B cell (primary cell): ENCODE measurements around the gene NHEJ1. TPM values are rescaled to one million over a fixed set of nuclear protein-coding genes. Genes with fewer than 3 reads are reported as not detected.

Source experiments
- ATAC-seq: fragments of 200-7000 bp; cut with Tn5 transposase; one replicate; pipeline ENCODE4 v1.10.0; 2021; ENCODE audit warnings: low read depth, mild to moderate bottlenecking, moderate number of reproducible peaks, moderate library complexity
- CTCF ChIA-PET: fragments of 350-600 bp; sonication (Branson Sonifier 250); formaldehyde crosslinking; loops from one replicate; lab custom pipeline; 2021; ENCODE audit warnings: antibody characterized with exemption, inconsistent platforms; lab: Charles Lee
- POLR2A ChIA-PET: fragments of 350-600 bp; sonication (Branson Sonifier 250); formaldehyde crosslinking; loops from one replicate; lab custom pipeline; 2021; ENCODE audit warnings: antibody characterized with exemption; lab: Charles Lee
- DNase-seq: peaks from one replicate; pipeline ENCODE4 v3.0.0; 2013
- H2AFZ ChIP-seq: 2 replicates; pipeline ENCODE4 v1.6.1; 2012; ENCODE audit warnings: mild to moderate bottlenecking, low read depth, low read length; ENCODE audit not compliant: insufficient read depth, poor library complexity, severe bottlenecking
- H3K27ac ChIP-seq, 2 donors: 1 replicate in 1 of 2; 2 replicates in 1 of 2; pipeline ENCODE4 v1.5.1; 2012 to 2013; ENCODE audit warnings: low read length in 2 of 2, mild to moderate bottlenecking in 2 of 2, moderate library complexity in 1 of 2
- H3K27me3 ChIP-seq, 4 experiments: fragments of 200-600 bp in 1 of 4; sonication (generic) in 1 of 4; replicated peaks in 1 of 4; 1 replicate in 2 of 4; 2 replicates in 2 of 4; pipeline versions ENCODE4 v1.6.1 to v1.7.0; 2013 to 2016; ENCODE audit warnings: low read length in 3 of 4, mild to moderate bottlenecking in 2 of 4, mixed read lengths in 1 of 4, moderate library complexity in 1 of 4; ENCODE audit not compliant: insufficient read depth in 4 of 4, control insufficient read depth in 3 of 4; ENCODE audit errors: control extremely low read depth in 1 of 4
- H3K36me3 ChIP-seq, 2 experiments: replicated peaks in 1 of 2; 1 replicate in 1 of 2; 2 replicates in 1 of 2; pipeline versions ENCODE4 v1.6.1 to v1.7.1; 2013; ENCODE audit warnings: low read length in 1 of 2; ENCODE audit not compliant: insufficient read depth in 2 of 2, control insufficient read depth in 1 of 2; ENCODE audit errors: control extremely low read depth in 1 of 2, extremely low read depth in 1 of 2
- H3K4me1 ChIP-seq, 2 donors: fragments of 200-600 bp in 1 of 2; sonication (generic) in 1 of 2; 1 replicate in 1 of 2; 2 replicates in 1 of 2; pipeline versions ENCODE4 v1.5.1 to v1.6.1; 2013 to 2017; ENCODE audit warnings: low read length in 2 of 2; ENCODE audit not compliant: control insufficient read depth in 2 of 2, insufficient read depth in 2 of 2
- H3K4me2 ChIP-seq: replicated peaks from 2 replicates; pipeline ENCODE3; 2012; ENCODE audit warnings: mild to moderate bottlenecking, low read depth, low read length; ENCODE audit not compliant: poor library complexity, severe bottlenecking
- H3K4me3 ChIP-seq, 5 experiments: fragments of 200-600 bp in 1 of 5; sonication (generic) in 1 of 5; 1 replicate in 3 of 5; 2 replicates in 2 of 5; pipeline versions ENCODE4 v1.5.1 to v1.7.0; 2011 to 2016; ENCODE audit warnings: low read length in 4 of 5, mild to moderate bottlenecking in 4 of 5, low read depth in 2 of 5, control low read depth in 1 of 5, moderate library complexity in 1 of 5; ENCODE audit not compliant: insufficient read depth in 1 of 5; ENCODE audit errors: control extremely low read depth in 1 of 5, extremely low read depth in 1 of 5
- H3K79me2 ChIP-seq: fragments of 200-600 bp; sonication (generic); one replicate; pipeline ENCODE4 v1.6.0; 2016; ENCODE audit warnings: low read length; ENCODE audit not compliant: control insufficient read depth, insufficient read depth
- H3K9ac ChIP-seq: fragments of 200-600 bp; sonication (generic); 2 replicates; pipeline ENCODE4 v1.6.1; 2017; ENCODE audit warnings: mild to moderate bottlenecking, low read length, moderate library complexity
- H3K9me3 ChIP-seq, 3 donors: one replicate each; pipeline versions ENCODE4 v1.6.1 to v1.7.1; 2013; ENCODE audit warnings: low read length in 2 of 3; ENCODE audit not compliant: control insufficient read depth in 2 of 3, insufficient read depth in 1 of 3; ENCODE audit errors: control extremely low read depth in 1 of 3
- H4K20me1 ChIP-seq: 2 replicates; pipeline ENCODE4 v1.6.0; 2012; ENCODE audit warnings: mild to moderate bottlenecking, low read length; ENCODE audit not compliant: insufficient read depth, control insufficient read depth, poor library complexity, severe bottlenecking
- H3K27ac Mint-ChIP-seq: one replicate; pipeline ENCODE4 v1.8.0; 2021; ENCODE audit warnings: mixed read lengths
- H3K27me3 Mint-ChIP-seq: one replicate; pipeline ENCODE4 v1.8.0; 2021; ENCODE audit warnings: mixed read lengths
- H3K4me1 Mint-ChIP-seq: one replicate; pipeline ENCODE4 v1.8.0; 2021; ENCODE audit warnings: mixed read lengths
- H3K4me3 Mint-ChIP-seq: one replicate; pipeline ENCODE4 v1.8.0; 2021; ENCODE audit warnings: mixed read lengths
- H3K9me3 Mint-ChIP-seq: one replicate; pipeline ENCODE4 v1.8.0; 2022; ENCODE audit warnings: mixed read lengths; ENCODE audit not compliant: insufficient read depth
- EZH2 ChIP-seq: IDR thresholded peaks from 2 replicates; pipeline ENCODE4 v1.6.1; 2012; ENCODE audit warnings: borderline replicate concordance, low read depth, mild to moderate bottlenecking, moderate library complexity, low read length; ENCODE audit not compliant: insufficient read depth, poor library complexity, severe bottlenecking
- WGBS: methylation state at CpG from one replicate; pipeline ENCODE4 v1.1.5; 2013; ENCODE audit warnings: missing lambda C conversion rate; ENCODE audit not compliant: insufficient coverage; 5-methylcytosine and 5-hydroxymethylcytosine counted together
- intact Hi-C: fragments of 100-400 bp; cut with micrococcal nuclease; formaldehyde crosslinking; loops from one replicate; pipeline ENCODE4 v1.10.0; 2022
- polyA plus RNA-seq: library from polyadenylated mRNA; depleted of rRNA; stranded (reverse); fragments of >200 nt; gene quantifications from 2 replicates; pipeline ENCODE4 v1.2.3, GENCODE V29; 2012
- total RNA-seq, 2 donors: library from RNA; stranded (reverse); fragments of 120-200 nt in 1 of 2; gene quantifications; 1 replicate in 1 of 2; 2 replicates in 1 of 2; pipeline versions ENCODE4 v1.2.3 to v1.2.4, GENCODE V29; 2013 to 2022
- TF ChIP-seq, protein P1 (sequence below): fragments of 200-600 bp; IDR thresholded peaks from one replicate; pipeline ENCODE4 v1.8.0; 2022; ENCODE audit warnings: antibody characterized with exemption, mild to moderate bottlenecking

NHEJ1 gene
- total and polyA plus RNA-seq, 2 donors (not counting 1 experiment from before 2014, with no cell fraction given), result 14.9 to 25.0 TPM

- no peaks in the 10 kb centered on the region for H3K4me1 ChIP-seq
- H3K27me3 ChIP-seq, result no peaks in the 10 kb centered on the region
- Mint-ChIP-seq H3K4me3 (no peak overlapping the region), H3K27ac (no peak overlapping the region), H3K9me3 (no peaks in the 10 kb centered on the region), H3K27me3 (no peaks in the 10 kb centered on the region), H3K4me1 (no peaks in the 10 kb centered on the region)
- no peak overlapping the region for H2AFZ ChIP-seq
- intact Hi-C loops, result no loop called here
- no peaks in the 10 kb centered on the region for H4K20me1 ChIP-seq
- ChIA-PET CTCF (interaction anchor here (0.6 to 4.2 kb wide), 6 partner anchors 13 to 616 kb away, joined by 3 to 20 read pairs (median 4); no protein-coding TSS in a partner anchor), POLR2A (no interaction called here)
- H3K4me2 ChIP-seq, result no peak overlapping the region
- no peak for TF ChIP-seq EZH2
- TF ChIP-seq, protein P1, sequence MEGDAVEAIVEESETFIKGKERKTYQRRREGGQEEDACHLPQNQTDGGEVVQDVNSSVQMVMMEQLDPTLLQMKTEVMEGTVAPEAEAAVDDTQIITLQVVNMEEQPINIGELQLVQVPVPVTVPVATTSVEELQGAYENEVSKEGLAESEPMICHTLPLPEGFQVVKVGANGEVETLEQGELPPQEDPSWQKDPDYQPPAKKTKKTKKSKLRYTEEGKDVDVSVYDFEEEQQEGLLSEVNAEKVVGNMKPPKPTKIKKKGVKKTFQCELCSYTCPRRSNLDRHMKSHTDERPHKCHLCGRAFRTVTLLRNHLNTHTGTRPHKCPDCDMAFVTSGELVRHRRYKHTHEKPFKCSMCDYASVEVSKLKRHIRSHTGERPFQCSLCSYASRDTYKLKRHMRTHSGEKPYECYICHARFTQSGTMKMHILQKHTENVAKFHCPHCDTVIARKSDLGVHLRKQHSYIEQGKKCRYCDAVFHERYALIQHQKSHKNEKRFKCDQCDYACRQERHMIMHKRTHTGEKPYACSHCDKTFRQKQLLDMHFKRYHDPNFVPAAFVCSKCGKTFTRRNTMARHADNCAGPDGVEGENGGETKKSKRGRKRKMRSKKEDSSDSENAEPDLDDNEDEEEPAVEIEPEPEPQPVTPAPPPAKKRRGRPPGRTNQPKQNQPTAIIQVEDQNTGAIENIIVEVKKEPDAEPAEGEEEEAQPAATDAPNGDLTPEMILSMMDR, result no peak
- WGBS, result 100% methylated on average over 2 of the region's 6 CpGs
- no peak overlapping the region for H3K4me3 ChIP-seq
- H3K79me2 ChIP-seq, result no peaks in the 10 kb centered on the region
- no peak overlapping the region for H3K27ac ChIP-seq
- H3K9me3 ChIP-seq, result no peaks in the 10 kb centered on the region
- H3K36me3 ChIP-seq, result peaks cover 2 to 18% of the 10 kb centered on the region in 2 experiments
- no peak overlapping the region for H3K9ac ChIP-seq
- no peak for DNase-seq
- no peak for ATAC-seq
Observed at GRCh38 chr2:219071131-219071816, 89.3 kb downstream of the NHEJ1 start.

GRCh38 chr2:219065484-219065883 is 95.1 kb downstream of the NHEJ1 start:
- no peaks in the 10 kb centered on the region for H3K9me3 Mint-ChIP-seq
- DNase-seq (no peak), ATAC-seq (no peak)
- intact Hi-C loops, result no loop called here
- no peak overlapping the region for H3K4me3 Mint-ChIP-seq
- no peaks in the 10 kb centered on the region for H3K9me3 ChIP-seq
- H3K4me2 ChIP-seq, result no peak overlapping the region
- H3K4me3 ChIP-seq, result no peak overlapping the region
- WGBS, result no CpG with 5 or more reads among the region's 1 CpG
- peaks cover 21% of the 10 kb centered on the region for H3K27me3 Mint-ChIP-seq
- H3K9ac ChIP-seq, result no peak overlapping the region
- no peaks in the 10 kb centered on the region for H4K20me1 ChIP-seq
- H3K4me1 Mint-ChIP-seq, result peaks cover 4% of the 10 kb centered on the region
- H3K27ac Mint-ChIP-seq, result no peak overlapping the region
- H3K79me2 ChIP-seq, result no peaks in the 10 kb centered on the region
- H2AFZ ChIP-seq, result no peak overlapping the region
- H3K4me1 ChIP-seq, result peaks cover 5 to 8% of the 10 kb centered on the region in 2 donors
- no peak overlapping the region for H3K27ac ChIP-seq
- H3K36me3 ChIP-seq, result no peaks in the 10 kb centered on the region
- POLR2A ChIA-PET, result no interaction called here
- TF ChIP-seq EZH2, result no peak
- TF ChIP-seq, protein P1, result no peak
- H3K27me3 ChIP-seq, result peaks cover 0 to 25% (median 19%) of the 10 kb centered on the region in 4 experiments
- CTCF ChIA-PET, result interaction anchor here (1.6 kb wide), 1 partner anchor 10 kb away, joined by 5 read pairs; no protein-coding TSS in a partner anchor
